Measurements from ENCODE around the gene KCNH2.

- TF ChIP-seq POLR2AphosphoS5 (IDR thresholded peaks at IDR 0.05; ENCODE audit: low read depth, low read length) (no peak), POLR2A (IDR thresholded peaks at IDR 0.05; ENCODE audit: low read depth, low read length) (no peak)
These were observed 6.7 kb downstream of the KCNH2 start for GRCh38 chr7:150971242-150972022.

Measured in GM12892 (cell line).